ENCODE data around the gene XG.

- TF ChIP-seq HMG20A (CRISPR knock-in tag; conservative IDR thresholded peaks at IDR 0.05) (no peak), E4F1 (CRISPR knock-in tag; IDR thresholded peaks at IDR 0.05; ENCODE audit: borderline replicate concordance) (no peak), SIN3A (IDR thresholded peaks at IDR 0.05; ENCODE audit: borderline replicate concordance in 2 of 2, control insufficient read depth in 1 of 2, low read depth in 2 of 2, low read length in 2 of 2) (no peak), EGR1 (conservative IDR thresholded peaks at IDR 0.05) (no peak)
- TF ChIP-seq, protein P1, sequence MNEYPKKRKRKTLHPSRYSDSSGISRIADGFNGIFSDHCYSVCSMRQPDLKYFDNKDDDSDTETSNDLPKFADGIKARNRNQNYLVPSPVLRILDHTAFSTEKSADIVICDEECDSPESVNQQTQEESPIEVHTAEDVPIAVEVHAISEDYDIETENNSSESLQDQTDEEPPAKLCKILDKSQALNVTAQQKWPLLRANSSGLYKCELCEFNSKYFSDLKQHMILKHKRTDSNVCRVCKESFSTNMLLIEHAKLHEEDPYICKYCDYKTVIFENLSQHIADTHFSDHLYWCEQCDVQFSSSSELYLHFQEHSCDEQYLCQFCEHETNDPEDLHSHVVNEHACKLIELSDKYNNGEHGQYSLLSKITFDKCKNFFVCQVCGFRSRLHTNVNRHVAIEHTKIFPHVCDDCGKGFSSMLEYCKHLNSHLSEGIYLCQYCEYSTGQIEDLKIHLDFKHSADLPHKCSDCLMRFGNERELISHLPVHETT (CRISPR knock-in tag; conservative IDR thresholded peaks at IDR 0.05 in 1 of 2, IDR thresholded peaks at IDR 0.05 in 1 of 2) = no peak
Observed at GRCh38 chrX:2732076-2732475, 19.8 kb upstream of the XG start.
